PFSK-1 (cell line): ENCODE measurements around the gene NPM3.

Experiments
- FOXP2 ChIP-seq: optimal IDR thresholded peaks from 2 replicates; pipeline ENCODE3; 2011; ENCODE audit warnings: borderline replicate concordance, control low read depth, inconsistent platforms; ENCODE audit not compliant: insufficient read depth; ENCODE audit errors: extremely low read length, extremely low read depth
- POLR2AphosphoS5 ChIP-seq: IDR thresholded peaks from 2 replicates; pipeline ENCODE4 v1.6.1; 2012; ENCODE audit warnings: low read depth, mild to moderate bottlenecking, control low read depth, low read length, moderate library complexity
- REST ChIP-seq, 2 experiments: IDR thresholded peaks; 2 replicates each; pipeline versions ENCODE4 v1.6.1 to v1.8.0; 2011 to 2012; ENCODE audit warnings: low read depth in 2 of 2, low read length in 2 of 2, control low read depth in 1 of 2, inconsistent platforms in 1 of 2, mild to moderate bottlenecking in 1 of 2, moderate library complexity in 1 of 2; ENCODE audit not compliant: insufficient read depth in 1 of 2
- SIN3A ChIP-seq: IDR thresholded peaks from 2 replicates; pipeline ENCODE4 v1.6.1; 2012; ENCODE audit warnings: mild to moderate bottlenecking, low read length, moderate library complexity, borderline replicate concordance; ENCODE audit not compliant: insufficient read depth
- TAF1 ChIP-seq: IDR thresholded peaks from 2 replicates; pipeline ENCODE4 v1.6.1; 2012; ENCODE audit warnings: low read length, control low read depth, borderline replicate concordance; ENCODE audit not compliant: insufficient read depth

NPM3 gene

DNA sequence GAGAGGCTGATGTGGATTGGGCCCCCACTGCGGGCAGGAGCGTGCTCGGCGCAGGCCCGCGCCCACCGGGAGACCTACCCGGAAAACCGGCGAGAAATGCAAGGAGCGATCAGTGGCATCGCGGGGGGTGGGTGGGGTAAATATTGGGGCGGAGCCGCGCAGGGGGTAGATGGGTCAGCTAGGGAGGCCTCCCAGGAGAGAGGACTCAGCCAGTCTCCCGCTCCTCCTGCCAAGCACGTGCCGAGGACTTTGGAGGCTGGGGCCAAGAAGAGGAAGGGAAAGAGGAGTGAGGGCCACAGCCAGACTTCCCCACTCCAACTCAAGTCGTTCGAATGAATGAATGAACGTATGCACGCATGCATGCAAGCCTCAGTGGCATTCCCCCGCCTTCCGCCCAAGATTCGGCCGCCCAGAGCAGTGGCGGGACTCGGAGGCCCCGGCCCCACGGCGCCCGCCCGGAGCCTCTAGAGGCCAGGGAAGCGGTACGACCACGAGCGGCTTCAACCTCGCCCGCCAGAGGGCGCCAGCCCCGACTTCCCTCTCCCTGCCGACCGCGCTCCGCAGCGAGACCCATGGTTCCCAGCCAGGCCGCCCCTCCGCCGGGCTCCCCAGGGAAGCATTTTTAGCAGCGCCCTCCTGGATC lies 3.6 kb downstream of the NPM3 start:
- TF ChIP-seq TAF1, result no peak
- TF ChIP-seq POLR2AphosphoS5, result no peak
- TF ChIP-seq SIN3A, result no peak
- TF ChIP-seq REST (IDR thresholded peaks at IDR 0.05; ENCODE audit: insufficient read depth in 1 of 2, low read depth in 2 of 2, low read length in 2 of 2), result no peak
- TF ChIP-seq FOXP2, result no peak

DNA sequence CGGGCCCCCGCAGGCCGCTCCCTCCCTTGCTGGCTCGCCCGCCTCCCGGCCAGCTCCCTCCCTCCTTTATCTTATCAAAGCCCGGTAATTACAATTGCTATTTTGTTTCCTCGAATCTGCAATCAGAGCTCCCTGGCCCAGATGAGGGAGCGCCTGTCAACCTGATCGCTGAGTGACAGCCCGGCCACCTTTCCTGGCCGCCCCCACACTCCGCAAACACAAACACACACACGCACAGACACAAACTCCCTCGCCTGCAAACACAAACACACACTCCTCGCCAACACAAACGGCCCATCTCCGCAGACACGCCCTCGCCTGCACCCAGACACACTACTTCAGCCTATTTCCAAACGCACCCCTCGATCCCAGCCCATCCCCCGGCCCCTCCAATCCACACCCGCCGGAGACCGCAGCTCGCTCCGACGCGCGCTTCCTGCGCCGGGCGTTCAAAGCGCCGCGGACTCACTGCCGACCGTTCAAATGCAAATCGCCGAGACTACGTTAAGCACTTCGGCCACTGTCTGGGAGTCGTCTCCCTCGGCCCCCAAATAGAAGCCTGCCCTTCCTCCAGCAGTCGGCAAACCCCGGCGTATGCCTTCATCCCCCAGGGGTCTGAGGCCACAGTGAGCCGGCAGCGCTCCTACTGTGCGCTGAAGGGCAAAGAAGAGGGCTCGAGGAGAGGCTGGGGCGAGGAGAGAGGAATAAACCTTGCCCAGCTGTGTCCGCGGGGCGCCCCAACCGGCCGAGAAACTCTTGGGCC lies 4.3 kb downstream of the NPM3 start:
- TF ChIP-seq POLR2AphosphoS5 (no peak), TAF1 (no peak), REST (IDR thresholded peaks at IDR 0.05; ENCODE audit: insufficient read depth in 1 of 2, low read depth in 2 of 2, low read length in 2 of 2) (no peak), FOXP2 (no peak), SIN3A (no peak)

DNA sequence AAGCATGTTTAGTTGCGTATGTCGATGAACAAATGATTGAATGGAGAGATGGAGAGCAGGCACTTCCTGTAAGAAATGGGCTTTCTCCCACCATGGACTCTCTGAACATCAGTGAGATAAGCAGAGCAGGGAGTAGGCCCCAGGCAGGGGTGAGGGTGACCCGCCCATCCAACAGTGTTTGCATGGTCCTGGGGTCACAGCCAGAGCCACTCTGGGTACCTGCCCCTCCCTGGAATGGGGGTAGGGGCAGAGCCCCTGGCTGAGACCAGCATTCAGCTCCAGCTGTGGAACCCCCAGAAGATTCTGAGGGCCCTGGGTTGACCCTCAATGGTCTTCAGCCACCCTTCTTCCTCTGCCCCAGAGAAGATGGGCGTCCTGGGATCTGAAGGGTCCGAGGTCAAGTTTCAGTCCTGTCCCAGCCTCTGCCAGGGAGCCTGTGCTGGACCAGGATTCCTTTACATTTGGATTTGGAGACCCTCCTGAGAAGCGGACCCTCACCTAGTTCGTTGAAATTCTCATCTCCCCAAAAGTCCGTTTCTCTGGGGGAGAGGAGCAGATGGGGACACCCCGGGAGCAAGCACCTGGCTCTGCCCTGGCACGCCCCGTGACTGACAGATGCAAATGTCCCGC lies 5.0 kb downstream of the NPM3 start:
- TF ChIP-seq REST (IDR thresholded peaks at IDR 0.05; ENCODE audit: insufficient read depth in 1 of 2, low read depth in 2 of 2, low read length in 2 of 2) (no peak), TAF1 (no peak), SIN3A (no peak), FOXP2 (no peak), POLR2AphosphoS5 (no peak)

DNA sequence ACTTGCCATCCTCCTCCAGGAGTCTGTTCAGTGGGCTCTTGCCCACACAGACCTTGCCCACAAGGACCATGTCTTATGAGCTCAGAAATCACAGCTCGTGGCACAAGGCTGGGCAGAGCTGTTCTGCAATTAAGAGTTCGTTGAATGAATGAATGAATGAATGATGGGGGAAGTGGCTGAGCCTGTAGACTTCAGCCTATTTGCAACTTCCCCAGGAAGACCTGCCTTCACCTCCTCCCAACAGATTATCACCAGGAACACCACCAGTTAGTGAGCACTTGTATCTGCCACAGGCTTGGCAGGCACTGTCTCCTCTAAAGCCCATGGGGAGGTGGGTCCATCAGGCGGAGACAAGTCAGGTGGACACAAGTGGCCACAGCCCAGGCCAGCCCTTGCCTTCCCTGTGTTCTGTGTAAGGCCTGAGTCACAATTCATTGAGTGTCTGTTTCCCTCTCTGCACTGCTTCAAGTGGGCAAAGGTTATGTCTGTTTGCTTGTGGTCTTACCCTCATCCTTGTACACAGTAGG lies 5.6 kb downstream of the NPM3 start:
- TF ChIP-seq FOXP2 (no peak), SIN3A (no peak), POLR2AphosphoS5 (no peak), REST (IDR thresholded peaks at IDR 0.05; ENCODE audit: insufficient read depth in 1 of 2, low read depth in 2 of 2, low read length in 2 of 2) (no peak), TAF1 (no peak)
